K562 (cell line): ENCODE measurements around the gene HPD. TPM values are rescaled to one million over a fixed set of nuclear protein-coding genes. Genes with fewer than 3 reads are reported as not detected.

Experiments used
- AFF1 ChIP-seq, 2 experiments: fragments of 450-650 bp; IDR thresholded peaks; 2 replicates each; pipeline ENCODE4 v1.6.1; 2018; ENCODE audit warnings: mild to moderate bottlenecking in 2 of 2, low read depth in 1 of 2; ENCODE audit not compliant: partially characterized antibody in 2 of 2
- CBX8 ChIP-seq: fragments of 200-600 bp; sonication (generic); IDR thresholded peaks from 2 replicates; pipeline ENCODE4 v1.6.1; 2012; ENCODE audit warnings: borderline replicate concordance, mixed run types, low read depth, mild to moderate bottlenecking, moderate library complexity, mixed read lengths, low read length, control low read depth, inconsistent platforms; ENCODE audit not compliant: poor library complexity, severe bottlenecking; ENCODE audit errors: extremely low read depth
- CLOCK ChIP-seq: fragments of 250-450 bp; sonication (Bioruptor Pico); IDR thresholded peaks from 2 replicates; pipeline ENCODE4 v1.4.0; 2020; ENCODE audit warnings: mild to moderate bottlenecking, moderate library complexity, borderline replicate concordance
- DPF2 ChIP-seq: fragments of 450-650 bp; IDR thresholded peaks from 2 replicates; pipeline ENCODE4 v1.6.1; 2016
- EWSR1 ChIP-seq: fragments of 450-650 bp; IDR thresholded peaks from 2 replicates; pipeline ENCODE4 v1.6.1; 2018; ENCODE audit warnings: borderline replicate concordance, mild to moderate bottlenecking, low read depth, moderate library complexity; ENCODE audit not compliant: partially characterized antibody
- KHSRP ChIP-seq: fragments of 450-650 bp; IDR thresholded peaks from 2 replicates; pipeline ENCODE4 v1.6.1; 2017
- MAFK ChIP-seq: IDR thresholded peaks from 2 replicates; pipeline ENCODE4 v1.6.1; 2011; ENCODE audit warnings: low read length, improper control_type of control experiment
- MIER1 ChIP-seq: fragments of 450-650 bp; IDR thresholded peaks from 2 replicates; pipeline ENCODE4 v1.6.1; 2016; ENCODE audit warnings: antibody characterized with exemption, mild to moderate bottlenecking, low read depth
- NFYB ChIP-seq: IDR thresholded peaks from 2 replicates; pipeline ENCODE4 v1.6.1; 2011; ENCODE audit warnings: mild to moderate bottlenecking, moderate library complexity; ENCODE audit not compliant: insufficient read length; ENCODE audit errors: extremely low read depth
- NR0B1 ChIP-seq: fragments of 450-650 bp; IDR thresholded peaks from one replicate; pipeline ENCODE4 v1.6.1; 2018; ENCODE audit warnings: mild to moderate bottlenecking, moderate library complexity; ENCODE audit not compliant: partially characterized antibody
- RUNX1 ChIP-seq: sonication (generic); IDR thresholded peaks from 2 replicates; pipeline ENCODE4 v1.6.1; 2016; ENCODE audit warnings: antibody characterized with exemption, low read depth
- SMARCA5 ChIP-seq: fragments of 450-650 bp; IDR thresholded peaks from 2 replicates; pipeline ENCODE4 v1.6.1; 2016
- ZFP30 ChIP-seq: fragments of 250-450 bp; sonication (Bioruptor Pico); IDR thresholded peaks from 2 replicates; pipeline ENCODE4 v1.8.0; 2022; ENCODE audit warnings: moderate library complexity, mild to moderate bottlenecking, inconsistent platforms, borderline replicate concordance
- ZSCAN29 ChIP-seq: fragments of 450-650 bp; IDR thresholded peaks from 2 replicates; pipeline ENCODE4 v1.6.1; 2017
- polyA plus RNA-seq, 8 experiments: library from polyadenylated mRNA; depleted of rRNA in 4 of 8; stranded (reverse) in 5 of 8; unstranded in 3 of 8; fragments of >200 nt; fragmentation: Nextera tagmentation in 2 of 8; fragmentation: Illumina TruSeq in 1 of 8; extraction: Ambion mirVana in 2 of 8; extraction: Trizol in 1 of 8; gene quantifications; 2 replicates each; pipeline versions ENCODE4 v1.2.1 to v1.2.3, GENCODE V29; 2011 to 2014; ENCODE audit warnings: inconsistent platforms in 1 of 8, missing spikeins in 1 of 8
- total RNA-seq, 7 experiments: library from RNA; depleted of rRNA in 6 of 7; stranded (reverse); fragments of >200 nt in 6 of 7; fragmentation: Illumina TruSeq in 2 of 7; extraction: Trizol in 2 of 7; gene quantifications; 2 replicates each; pipeline versions ENCODE4 v1.2.1 to v1.2.3, GENCODE V29; 2011 to 2021; ENCODE audit warnings: low replicate concordance in 1 of 7
- TF ChIP-seq, protein P1 (sequence below), 3 experiments: fragments of 200-800 bp in 1 of 3; fragments of 250-450 bp in 1 of 3; fragments of 450-650 bp in 1 of 3; sonication (Bioruptor Pico) in 1 of 3; sonication (Bioruptor generic) in 1 of 3; formaldehyde crosslinking in 1 of 3; IDR thresholded peaks; 2 replicates each; pipeline versions ENCODE4 v1.6.1 to v1.8.0; 2016 to 2022; ENCODE audit warnings: mild to moderate bottlenecking in 2 of 3, missing genetic modification characterization in 2 of 3, missing compliant biosample characterization in 1 of 3, moderate library complexity in 1 of 3

HPD gene
- total and polyA plus RNA-seq, 9 of the 15 experiments (the other 6 are each of a cell fraction or from before 2014, with no cell fraction given), result 0.06 to 0.29 (median 0.07) TPM; not detected in 4

GRCh38 chr12:121839993-121840761 is 18.5 kb downstream of the HPD start (continued):
- TF ChIP-seq, protein P1, sequence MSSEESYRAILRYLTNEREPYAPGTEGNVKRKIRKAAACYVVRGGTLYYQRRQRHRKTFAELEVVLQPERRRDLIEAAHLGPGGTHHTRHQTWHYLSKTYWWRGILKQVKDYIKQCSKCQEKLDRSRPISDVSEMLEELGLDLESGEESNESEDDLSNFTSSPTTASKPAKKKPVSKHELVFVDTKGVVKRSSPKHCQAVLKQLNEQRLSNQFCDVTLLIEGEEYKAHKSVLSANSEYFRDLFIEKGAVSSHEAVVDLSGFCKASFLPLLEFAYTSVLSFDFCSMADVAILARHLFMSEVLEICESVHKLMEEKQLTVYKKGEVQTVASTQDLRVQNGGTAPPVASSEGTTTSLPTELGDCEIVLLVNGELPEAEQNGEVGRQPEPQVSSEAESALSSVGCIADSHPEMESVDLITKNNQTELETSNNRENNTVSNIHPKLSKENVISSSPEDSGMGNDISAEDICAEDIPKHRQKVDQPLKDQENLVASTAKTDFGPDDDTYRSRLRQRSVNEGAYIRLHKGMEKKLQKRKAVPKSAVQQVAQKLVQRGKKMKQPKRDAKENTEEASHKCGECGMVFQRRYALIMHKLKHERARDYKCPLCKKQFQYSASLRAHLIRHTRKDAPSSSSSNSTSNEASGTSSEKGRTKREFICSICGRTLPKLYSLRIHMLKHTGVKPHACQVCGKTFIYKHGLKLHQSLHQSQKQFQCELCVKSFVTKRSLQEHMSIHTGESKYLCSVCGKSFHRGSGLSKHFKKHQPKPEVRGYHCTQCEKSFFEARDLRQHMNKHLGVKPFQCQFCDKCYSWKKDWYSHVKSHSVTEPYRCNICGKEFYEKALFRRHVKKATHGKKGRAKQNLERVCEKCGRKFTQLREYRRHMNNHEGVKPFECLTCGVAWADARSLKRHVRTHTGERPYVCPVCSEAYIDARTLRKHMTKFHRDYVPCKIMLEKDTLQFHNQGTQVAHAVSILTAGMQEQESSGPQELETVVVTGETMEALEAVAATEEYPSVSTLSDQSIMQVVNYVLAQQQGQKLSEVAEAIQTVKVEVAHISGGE (CRISPR knock-in tag; IDR thresholded peaks at IDR 0.05), result peak in 1 of 3 experiments; percentile 53; a peak in 1 of 6 replicates
- TF ChIP-seq MIER1, result no peak
- 0 out of 2 replicates have a peak, but pooled peaks have one; percentile 13 for TF ChIP-seq SMARCA5
- TF ChIP-seq CBX8, result no peak
- no peak for TF ChIP-seq MAFK
- TF ChIP-seq KHSRP, result no peak
- TF ChIP-seq EWSR1, result no peak
- no peak for TF ChIP-seq NFYB
- TF ChIP-seq CLOCK, result no peak
- peak in 1 of 2 experiments; percentile 48 for TF ChIP-seq AFF1 (IDR thresholded peaks at IDR 0.05; ENCODE audit: low read depth in 1 of 2, partially characterized antibody in 2 of 2)
- no peak for TF ChIP-seq RUNX1
- no peak for TF ChIP-seq ZSCAN29
- no peak for TF ChIP-seq NR0B1
- peak; percentile 43; the same call in 1 of the 2 replicates for TF ChIP-seq DPF2
- TF ChIP-seq ZFP30 (CRISPR knock-in tag), result no peak
